GM19328 (cell line): Measurements from ENCODE around the gene MFAP4.

Source experiments
- ATAC-seq: cut with Tn5 transposase; IDR thresholded peaks from one replicate; pipeline ENCODE4 v1.9.1; 2021; ENCODE audit warnings: mild to moderate bottlenecking, moderate library complexity; ENCODE audit not compliant: unreplicated experiment

Gene MFAP4

GRCh38 chr17:19338031-19338990 is 48.7 kb downstream of the MFAP4 start:
- no peak for ATAC-seq

DNA sequence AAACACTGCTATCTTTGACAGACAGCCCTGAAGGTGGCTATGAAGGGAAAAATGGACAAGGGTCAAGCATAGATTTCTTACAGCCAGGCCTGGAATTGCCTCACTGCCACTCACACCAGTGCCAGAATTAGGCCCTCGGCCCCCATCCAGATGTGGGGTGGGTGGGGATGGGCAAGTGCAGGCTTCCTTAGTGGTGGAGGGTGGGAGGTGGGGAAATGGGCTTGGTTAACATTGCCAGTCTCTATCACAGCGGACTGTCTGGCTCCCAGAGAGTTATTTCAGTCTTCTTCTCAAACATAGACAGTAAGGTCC is 49.3 kb downstream of the MFAP4 start:
- no peak for ATAC-seq

GRCh38 chr17:19336938-19337711 is 49.9 kb downstream of the MFAP4 start:
- ATAC-seq, result no peak

DNA sequence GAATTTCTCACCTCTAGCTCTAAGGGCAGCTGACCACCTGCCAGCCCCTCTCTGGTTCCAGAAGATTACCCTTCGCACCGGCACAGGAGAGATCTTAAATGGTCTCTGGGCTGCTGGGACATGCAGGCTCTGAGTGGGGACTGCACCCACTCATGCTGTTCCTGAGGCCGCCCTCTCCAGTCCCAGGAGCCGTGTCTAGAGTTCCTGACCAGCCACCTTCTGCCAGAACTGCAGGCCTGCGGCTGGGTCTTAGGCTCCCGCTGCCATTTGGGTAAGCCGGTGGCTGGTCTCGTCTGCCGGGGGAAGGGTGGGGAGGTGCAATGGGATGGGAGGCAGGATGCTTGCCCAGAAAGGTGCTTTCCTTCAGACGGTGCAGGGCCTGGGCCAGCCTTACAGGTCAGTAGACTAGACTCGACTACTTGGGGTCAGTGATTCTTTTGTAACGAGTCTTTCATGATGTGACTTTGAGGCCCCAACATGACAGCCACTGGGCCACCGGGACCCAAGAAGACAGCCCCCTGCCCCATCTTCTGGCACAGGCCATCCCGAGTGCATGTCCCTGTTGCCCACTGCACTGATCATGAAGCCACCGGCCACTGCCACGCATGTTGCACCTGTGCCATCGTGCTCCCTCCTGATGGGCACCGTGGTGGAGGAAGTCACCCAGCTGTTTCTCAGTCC is 50.9 kb downstream of the MFAP4 start:
- no peak for ATAC-seq

DNA sequence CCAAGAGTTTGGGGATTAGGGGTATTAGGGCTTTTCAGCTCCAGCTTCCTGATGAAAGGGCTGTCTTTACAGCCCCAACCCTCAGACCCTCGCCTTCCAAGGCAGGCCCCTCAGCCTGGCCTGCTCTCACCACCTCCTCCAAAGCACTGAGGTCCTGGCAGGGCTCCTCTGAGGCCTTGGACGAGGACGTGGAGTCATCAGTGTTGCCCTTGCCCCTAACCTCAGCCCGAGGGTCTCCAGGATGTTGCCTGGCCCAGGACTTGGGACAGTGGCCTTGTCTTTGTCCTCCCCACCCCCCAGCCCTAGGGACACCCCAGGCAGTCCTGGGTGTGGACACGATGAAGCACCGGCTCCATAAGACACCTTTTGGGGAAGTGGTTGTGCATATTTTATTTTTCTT is 52.7 kb downstream of the MFAP4 start:
- ATAC-seq, result no peak

GRCh38 chr17:19333736-19334290 is 53.2 kb downstream of the MFAP4 start:
- no peak for ATAC-seq
